OCI-LY1 (cell line): ENCODE data around the gene GPR108.
"Not testable (repeated sequence)": the region's sequence is repeated elsewhere in the genome, so short reads cannot be mapped to it uniquely, and the experiment has no call there.

ENCODE experiments used
- CTCF ChIP-seq: fragments of 200-600 bp; sonication (generic), shearing (Covaris generic); IDR thresholded peaks from 2 replicates; pipeline ENCODE4 v1.5.1; 2017; ENCODE audit warnings: mild to moderate bottlenecking, antibody characterized with exemption, low read length, moderate library complexity, mixed read lengths
- EZH2 ChIP-seq: fragments of 200-600 bp; sonication (generic), shearing (Covaris generic); IDR thresholded peaks from 2 replicates; pipeline ENCODE4 v1.8.0; 2017; ENCODE audit warnings: borderline replicate concordance, mixed run types, mild to moderate bottlenecking, antibody characterized with exemption, low read length, moderate library complexity, mixed read lengths

- TF ChIP-seq CTCF, EZH2: not testable (repeated sequence)
These were observed 28.5 kb downstream of the GPR108 start for GRCh38 chr19:6708913-6709312.
